ENCODE measurements around the gene TNFRSF14.
A peak's percentile ranks its signal among the peaks of the same experiment; 100 is the strongest.

Gene TNFRSF14

DNA sequence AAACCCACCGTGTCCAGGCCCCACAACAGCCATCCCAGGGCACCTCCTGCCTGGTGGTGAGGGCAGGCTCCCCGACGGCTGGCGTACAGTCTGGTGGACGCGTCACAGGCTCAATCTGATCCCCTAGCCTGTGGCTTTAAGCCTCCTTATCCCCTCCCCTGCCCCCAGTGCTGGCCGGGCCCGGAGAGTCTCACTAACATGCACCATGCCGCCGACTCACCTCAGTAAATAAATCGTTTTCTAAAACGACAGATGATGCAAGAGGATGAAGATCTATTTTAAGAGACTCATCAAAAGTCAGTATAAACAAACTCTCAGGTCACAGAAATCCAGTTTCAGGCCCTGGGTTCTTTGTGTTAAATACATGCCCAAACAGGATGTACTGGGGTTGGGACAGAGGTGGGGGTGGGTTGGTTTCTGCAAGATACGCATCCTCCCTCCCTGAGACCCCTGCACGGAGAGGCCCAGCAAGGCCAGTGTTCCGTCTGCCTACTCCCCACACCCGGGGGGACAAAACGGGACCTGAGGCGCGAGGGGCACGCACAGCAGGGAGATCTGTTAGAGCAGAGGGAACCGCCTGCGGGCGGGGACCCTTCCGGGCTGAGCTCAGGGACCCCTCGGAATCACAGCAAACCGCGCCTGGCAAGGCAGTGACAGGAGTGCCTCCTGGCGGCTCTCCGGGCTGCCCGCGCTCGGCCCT is 32.8 kb upstream of the TNFRSF14 start:
- no peak for DNase-seq (ENCODE audit: low read depth in 2 of 2)

DNA sequence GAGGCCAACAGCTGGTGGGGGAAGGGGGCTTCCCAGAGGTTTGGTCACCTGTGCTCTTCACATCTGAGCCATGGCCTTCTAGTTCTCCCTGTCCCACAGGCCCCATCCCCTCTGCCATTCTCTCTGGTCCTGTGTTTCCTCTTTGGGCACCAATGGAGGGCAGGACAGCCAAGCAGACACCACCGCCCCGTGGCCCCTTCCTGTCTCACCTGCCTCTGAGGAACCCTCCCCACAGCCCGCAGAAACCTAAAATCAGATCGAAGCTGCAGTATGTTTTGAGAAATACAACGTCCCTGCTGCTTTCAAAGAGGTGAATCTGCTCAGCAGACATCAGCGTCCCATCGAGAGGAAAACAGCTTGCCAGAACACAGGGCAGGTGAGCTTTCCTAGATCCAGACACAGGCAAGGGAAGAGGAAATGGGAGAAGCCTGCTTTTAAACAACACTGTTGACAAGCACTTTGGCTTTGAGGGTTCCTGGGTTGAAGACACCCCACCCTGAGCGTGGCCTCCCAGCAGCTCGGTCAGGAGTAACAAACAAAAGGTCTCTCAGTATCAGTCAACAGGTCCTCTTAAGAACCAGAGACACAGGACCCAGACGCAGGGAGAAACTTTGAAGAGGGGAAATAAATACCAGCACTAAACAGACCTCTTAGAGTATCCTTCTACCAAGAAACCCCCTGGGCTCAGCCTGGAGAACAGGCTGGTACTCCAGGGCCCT is 32.1 kb upstream of the TNFRSF14 start:
- DNase-seq (ENCODE audit: low read depth in 2 of 2), result no peak

- no peak for DNase-seq (ENCODE audit: low read depth in 2 of 2)
Measured at GRCh38 chr1:2525572-2525919, 30.6 kb upstream of the TNFRSF14 start.

DNA sequence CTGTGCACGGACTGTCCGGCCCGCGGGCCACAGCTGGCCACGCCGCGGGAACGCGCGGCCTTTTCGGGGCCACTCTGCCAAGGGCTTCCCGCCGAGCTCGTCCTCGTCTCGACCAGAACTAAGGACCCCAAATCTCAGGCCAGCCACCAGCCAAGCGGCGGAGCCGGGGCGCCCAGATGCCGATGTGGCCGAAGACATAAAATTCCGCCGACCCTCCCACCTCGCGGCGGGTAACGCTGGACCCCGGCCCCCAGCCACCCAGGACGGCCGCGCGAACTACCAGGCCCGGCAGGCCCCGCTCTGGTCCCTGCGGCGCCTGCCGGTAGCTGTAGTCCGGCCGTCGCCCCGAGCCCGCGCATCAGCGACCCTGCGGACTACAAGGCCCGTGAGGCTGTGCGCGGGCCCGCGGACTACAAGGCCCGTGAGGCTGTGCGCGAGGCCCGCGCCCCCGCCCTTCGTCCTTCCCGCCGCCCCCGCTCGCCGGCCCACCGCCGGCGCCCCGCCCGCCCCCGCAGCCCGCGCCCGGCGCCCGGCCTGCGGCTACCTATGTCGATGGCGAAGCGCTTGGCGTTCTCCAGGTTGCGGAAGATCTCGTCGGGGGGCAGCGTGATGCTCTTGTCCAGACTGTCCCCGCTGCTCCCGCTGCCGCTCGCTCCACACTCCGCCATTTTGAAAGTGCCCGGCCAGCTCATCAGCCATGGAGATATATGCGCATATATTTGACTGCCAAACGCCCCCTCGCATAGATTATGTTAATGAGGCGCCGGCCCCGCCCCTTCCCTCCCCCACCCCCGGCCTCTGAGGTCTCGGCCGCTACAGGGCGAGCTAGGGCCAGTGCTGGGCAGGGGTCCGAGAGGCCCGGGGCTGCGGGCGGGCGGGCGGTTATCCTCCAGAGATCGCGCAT is 30.0 kb upstream of the TNFRSF14 start, which contains the start of gene PANK4:
Gene PANK4 (minus strand): TSS at position 677 of the 904 bp plus-strand sequence. CDS start 9 bp downstream, at position 668.
- DNase-seq (ENCODE audit: low read depth in 2 of 2), result peak; percentile 69 to 73

GRCh38 chr1:2526824-2527555 is 29.2 kb upstream of the TNFRSF14 start:
- no peak for DNase-seq (ENCODE audit: low read depth in 2 of 2)

- no peak for DNase-seq (ENCODE audit: low read depth in 2 of 2)
Measured at GRCh38 chr1:2527556-2527860, 28.7 kb upstream of the TNFRSF14 start.

DNA sequence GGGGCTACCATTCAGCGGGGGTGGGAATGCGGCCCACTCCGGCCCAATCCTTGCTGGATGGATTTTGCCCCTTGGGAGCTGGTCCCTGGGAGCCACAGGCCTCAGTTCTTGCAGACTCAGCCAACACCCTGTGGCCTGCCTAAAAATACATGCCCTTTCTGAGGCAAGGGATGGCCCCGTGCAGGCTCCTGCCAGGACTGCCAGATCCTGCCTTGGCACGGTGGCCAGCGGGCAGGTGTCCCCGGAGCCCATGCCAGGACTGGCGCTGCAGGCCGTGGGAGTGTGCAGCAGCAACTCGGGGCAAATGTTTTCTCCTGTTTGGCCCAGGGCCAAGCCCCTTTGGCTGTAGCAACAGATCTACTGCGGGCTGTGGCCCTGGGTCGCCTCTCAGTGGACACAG is 28.2 kb upstream of the TNFRSF14 start:
- no peak for DNase-seq (ENCODE audit: low read depth in 2 of 2)

GRCh38 chr1:2528611-2528965 is 27.6 kb upstream of the TNFRSF14 start:
- DNase-seq (ENCODE audit: low read depth in 2 of 2), result no peak

GRCh38 chr1:2528966-2529783 is 27.0 kb upstream of the TNFRSF14 start:
- DNase-seq (ENCODE audit: low read depth in 2 of 2), result no peak

DNA sequence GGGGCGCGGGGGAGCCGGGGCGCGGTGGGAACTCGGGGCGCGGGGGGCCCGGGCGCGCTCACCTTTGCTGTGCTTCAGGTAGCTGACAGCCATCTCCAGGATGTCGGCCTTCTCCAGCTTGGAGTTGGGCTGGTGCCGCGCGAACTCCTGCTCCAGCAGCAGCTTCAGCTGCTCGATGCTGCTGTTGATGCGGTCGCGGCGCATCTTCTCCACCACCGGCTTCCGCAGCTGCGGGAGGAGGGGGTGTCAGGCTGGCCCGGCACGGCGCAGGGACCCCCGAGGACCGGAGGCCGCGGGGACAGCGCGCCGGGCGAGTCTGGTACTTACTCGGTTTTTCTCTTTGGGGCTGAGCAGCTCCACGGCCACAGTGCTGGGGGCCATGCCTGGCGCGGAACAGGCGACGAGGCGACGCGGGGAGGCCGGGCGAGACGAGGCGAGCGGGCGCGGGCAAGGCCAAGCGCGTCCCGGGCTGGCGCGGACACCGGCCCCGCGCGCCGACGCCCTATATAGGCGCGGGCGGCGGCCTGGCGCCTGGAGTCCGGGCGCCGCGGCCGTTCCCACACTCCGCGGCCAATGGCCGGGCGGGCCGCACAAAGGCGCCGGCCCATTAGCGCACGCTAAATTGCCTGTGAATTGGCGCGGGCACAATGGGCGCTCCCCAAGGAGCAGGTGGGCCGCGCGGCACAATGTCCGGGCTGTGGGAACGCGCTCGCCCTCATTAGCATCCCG is 26.2 kb upstream of the TNFRSF14 start, which contains the start of gene HES5:
Gene HES5 (minus strand): TSS at position 480 of the 729 bp plus-strand sequence. CDS start 99 bp downstream, at position 381.
- DNase-seq (ENCODE audit: low read depth in 2 of 2), result no peak

GRCh38 chr1:2530513-2531361 is 25.4 kb upstream of the TNFRSF14 start:
- DNase-seq (ENCODE audit: low read depth in 2 of 2), result no peak

- DNase-seq (ENCODE audit: low read depth in 2 of 2), result no peak
Measured at GRCh38 chr1:2532485-2533160, 23.5 kb upstream of the TNFRSF14 start.

DNA sequence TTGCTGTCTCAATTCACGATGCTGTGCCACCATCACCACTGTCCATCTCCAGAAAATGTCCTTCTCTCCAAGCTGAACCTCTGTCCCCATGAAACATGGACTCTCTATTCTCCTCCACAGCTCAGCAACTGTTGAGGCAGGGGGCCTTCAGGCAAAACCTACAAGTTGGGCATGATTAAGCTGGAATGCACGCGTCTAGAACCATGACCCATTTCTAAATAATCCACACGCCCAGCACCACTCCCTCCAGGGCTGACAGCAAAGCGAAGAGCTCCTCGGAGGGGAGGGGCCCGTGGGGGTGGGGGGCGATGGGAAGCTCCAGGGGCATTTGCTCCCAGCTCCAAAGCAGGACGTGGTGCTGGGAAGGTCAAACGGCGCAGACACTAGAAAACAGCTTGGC is 22.8 kb upstream of the TNFRSF14 start:
- DNase-seq (ENCODE audit: low read depth in 2 of 2), result no peak

GRCh38 chr1:2534315-2534686 is 21.9 kb upstream of the TNFRSF14 start:
- DNase-seq (ENCODE audit: low read depth in 2 of 2), result no peak

GRCh38 chr1:2534687-2535441 is 21.3 kb upstream of the TNFRSF14 start:
- DNase-seq (ENCODE audit: low read depth in 2 of 2), result no peak

GRCh38 chr1:2535455-2535854 is 20.7 kb upstream of the TNFRSF14 start:
- no peak for DNase-seq (ENCODE audit: low read depth in 2 of 2)

- no peak for DNase-seq (ENCODE audit: low read depth in 2 of 2)
Measured at GRCh38 chr1:2535981-2536380, 20.2 kb upstream of the TNFRSF14 start.

DNA sequence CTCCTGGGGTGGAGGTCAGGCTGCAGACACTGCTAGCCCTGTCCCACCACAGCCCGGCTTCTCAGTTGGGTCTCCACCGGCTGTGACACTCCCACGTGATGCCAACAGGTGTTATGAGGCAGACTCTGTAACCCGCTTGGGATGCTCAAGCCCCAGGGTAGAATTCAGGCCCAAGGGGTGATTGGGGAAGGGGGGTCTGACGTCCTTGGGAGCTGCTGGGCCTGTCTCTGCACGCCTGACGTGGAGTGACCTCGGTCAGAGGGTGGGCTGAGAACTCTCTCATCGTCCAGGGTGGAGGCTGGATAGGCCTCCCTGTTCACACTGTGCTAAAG is 18.4 kb upstream of the TNFRSF14 start:
- DNase-seq (ENCODE audit: low read depth in 2 of 2), result no peak

Measured in fibroblast of skin of left biceps (primary cell).